ENCODE data around the gene PGA3. TPM values are rescaled to one million over a fixed set of nuclear protein-coding genes. Genes with fewer than 3 reads are reported as not detected.
A peak's percentile ranks its signal among the peaks of the same experiment; 100 is the strongest.

The PGA3 gene
- total RNA-seq, 1 donor: not detected

GRCh38 chr11:61161190-61162091 lies 41.9 kb upstream of the PGA3 start, which contains the start of gene VPS37C:
TSS of gene VPS37C (minus strand) at chr11:61161426. CDS start at chr11:61138829, 22,597 bp downstream.
- peak within 1 kb of the TSS; percentile 100 for H3K4me2 ChIP-seq (ENCODE audit: insufficient read depth, low read length)
- H3K4me3 ChIP-seq (ENCODE audit: insufficient read depth, low read length): peak within 1 kb of the TSS; percentile 82
- H3K4me1 ChIP-seq (ENCODE audit: insufficient read depth, low read length): peaks cover 30% of the 10 kb centered on the region
- TF ChIP-seq, protein P1, sequence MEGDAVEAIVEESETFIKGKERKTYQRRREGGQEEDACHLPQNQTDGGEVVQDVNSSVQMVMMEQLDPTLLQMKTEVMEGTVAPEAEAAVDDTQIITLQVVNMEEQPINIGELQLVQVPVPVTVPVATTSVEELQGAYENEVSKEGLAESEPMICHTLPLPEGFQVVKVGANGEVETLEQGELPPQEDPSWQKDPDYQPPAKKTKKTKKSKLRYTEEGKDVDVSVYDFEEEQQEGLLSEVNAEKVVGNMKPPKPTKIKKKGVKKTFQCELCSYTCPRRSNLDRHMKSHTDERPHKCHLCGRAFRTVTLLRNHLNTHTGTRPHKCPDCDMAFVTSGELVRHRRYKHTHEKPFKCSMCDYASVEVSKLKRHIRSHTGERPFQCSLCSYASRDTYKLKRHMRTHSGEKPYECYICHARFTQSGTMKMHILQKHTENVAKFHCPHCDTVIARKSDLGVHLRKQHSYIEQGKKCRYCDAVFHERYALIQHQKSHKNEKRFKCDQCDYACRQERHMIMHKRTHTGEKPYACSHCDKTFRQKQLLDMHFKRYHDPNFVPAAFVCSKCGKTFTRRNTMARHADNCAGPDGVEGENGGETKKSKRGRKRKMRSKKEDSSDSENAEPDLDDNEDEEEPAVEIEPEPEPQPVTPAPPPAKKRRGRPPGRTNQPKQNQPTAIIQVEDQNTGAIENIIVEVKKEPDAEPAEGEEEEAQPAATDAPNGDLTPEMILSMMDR (IDR thresholded peaks at IDR 0.05; ENCODE audit: extremely low read depth, low read depth, low read length): no peak
- peaks cover 7% of the 10 kb centered on the region for H3K36me3 ChIP-seq (ENCODE audit: insufficient read depth, low read length)
- peak within 1 kb of the TSS; percentile 94 for H2AFZ ChIP-seq (ENCODE audit: low read length)
- H3K27ac ChIP-seq (ENCODE audit: low read depth, low read length): peak within 1 kb of the TSS; percentile 79
- no peaks in the 10 kb centered on the region for H4K20me1 ChIP-seq (ENCODE audit: insufficient read depth, low read length)
- peaks cover 48% of the 10 kb centered on the region for H3K79me2 ChIP-seq (ENCODE audit: insufficient read depth, low read length)
- no peaks in the 10 kb centered on the region for H3K9me3 ChIP-seq (ENCODE audit: low read depth, low read length)
- no peaks in the 10 kb centered on the region for H3K27me3 ChIP-seq (ENCODE audit: insufficient read depth, low read length)
- DNase-seq (ENCODE audit: insufficient read length, low spot score, missing footprints): peak; percentile 99

GRCh38 chr11:61162092-61162941 lies 41.0 kb upstream of the PGA3 start:
- peak overlapping the region; percentile 79 for H3K27ac ChIP-seq (ENCODE audit: low read depth, low read length)

GRCh38 chr11:61163021-61163420 lies 40.3 kb upstream of the PGA3 start:
- TF ChIP-seq, protein P1 (IDR thresholded peaks at IDR 0.05; ENCODE audit: extremely low read depth, low read depth, low read length): no peak
- Histone ChIP-seq H3K79me2 (ENCODE audit: insufficient read depth, low read length) (peaks cover 32% of the 10 kb centered on the region), H4K20me1 (ENCODE audit: insufficient read depth, low read length) (no peaks in the 10 kb centered on the region), H3K27ac (ENCODE audit: low read depth, low read length) (no peak overlapping the region), H3K4me1 (ENCODE audit: insufficient read depth, low read length) (peaks cover 30% of the 10 kb centered on the region), H3K4me2 (ENCODE audit: insufficient read depth, low read length) (no peak overlapping the region), H3K4me3 (ENCODE audit: insufficient read depth, low read length) (no peak overlapping the region), H2AFZ (ENCODE audit: low read length) (no peak overlapping the region), H3K36me3 (ENCODE audit: insufficient read depth, low read length) (no peaks in the 10 kb centered on the region), H3K27me3 (ENCODE audit: insufficient read depth, low read length) (no peaks in the 10 kb centered on the region), H3K9me3 (ENCODE audit: low read depth, low read length) (no peaks in the 10 kb centered on the region)
- DNase-seq (ENCODE audit: insufficient read length, low spot score, missing footprints): no peak

More at GRCh38 chr11:61162092-61162941, 41.0 kb upstream of the PGA3 start:
- Histone ChIP-seq H3K4me1 (ENCODE audit: insufficient read depth, low read length) (peaks cover 30% of the 10 kb centered on the region), H3K4me2 (ENCODE audit: insufficient read depth, low read length) (peak overlapping the region; percentile 100), H3K4me3 (ENCODE audit: insufficient read depth, low read length) (peak overlapping the region; percentile 82), H2AFZ (ENCODE audit: low read length) (peak overlapping the region; percentile 94), H3K79me2 (ENCODE audit: insufficient read depth, low read length) (peaks cover 39% of the 10 kb centered on the region), H3K9me3 (ENCODE audit: low read depth, low read length) (no peaks in the 10 kb centered on the region), H3K36me3 (ENCODE audit: insufficient read depth, low read length) (no peaks in the 10 kb centered on the region), H3K27me3 (ENCODE audit: insufficient read depth, low read length) (no peaks in the 10 kb centered on the region), H4K20me1 (ENCODE audit: insufficient read depth, low read length) (no peaks in the 10 kb centered on the region)
- TF ChIP-seq, protein P1 (IDR thresholded peaks at IDR 0.05; ENCODE audit: extremely low read depth, low read depth, low read length): no peak
- peak; percentile 82 for DNase-seq (ENCODE audit: insufficient read length, low spot score, missing footprints)
